HepG2 (cell line): Measurements from ENCODE around the gene PLCB1. TPM values are rescaled to one million over a fixed set of nuclear protein-coding genes. Genes with fewer than 3 reads are reported as not detected.
A peak's percentile ranks its signal among the peaks of the same experiment; 100 is the strongest.

Experiments used
- BHLHE40 ChIP-seq: IDR thresholded peaks from 2 replicates; pipeline ENCODE4 v1.6.1; 2011; ENCODE audit warnings: low read length, improper control_type of control experiment
- KIAA2018 ChIP-seq: sonication (generic); formaldehyde crosslinking; IDR thresholded peaks from 2 replicates; pipeline ENCODE4 v1.5.0; 2020; ENCODE audit warnings: mild to moderate bottlenecking, missing genetic modification reagents, borderline replicate concordance
- KLF12 ChIP-seq: sonication (generic); formaldehyde crosslinking; IDR thresholded peaks from 2 replicates; pipeline ENCODE4 v1.4.0; 2020; ENCODE audit warnings: missing genetic modification reagents, borderline replicate concordance
- MTF2 ChIP-seq: sonication (generic); formaldehyde crosslinking; IDR thresholded peaks from 2 replicates; pipeline ENCODE4 v1.5.0; 2020; ENCODE audit warnings: missing genetic modification reagents, borderline replicate concordance
- NFE2L2 ChIP-seq: fragments of 150-350 bp; IDR thresholded peaks from 2 replicates; pipeline ENCODE4 v1.6.1; 2014; ENCODE audit warnings: low read length
- SAP130 ChIP-seq: IDR thresholded peaks from 2 replicates; pipeline ENCODE4 v1.6.1; 2016; ENCODE audit warnings: low read depth
- SKIL ChIP-seq: sonication (generic); formaldehyde crosslinking; IDR thresholded peaks from 2 replicates; pipeline ENCODE4 v1.8.0; 2022; ENCODE audit warnings: missing genetic modification reagents, mild to moderate bottlenecking, moderate library complexity, borderline replicate concordance
- SMAD1 ChIP-seq: sonication (generic); formaldehyde crosslinking; IDR thresholded peaks from 2 replicates; pipeline ENCODE4 v1.4.0; 2020; ENCODE audit warnings: missing genetic modification reagents, low read depth, mild to moderate bottlenecking, borderline replicate concordance
- TBP ChIP-seq: sonication (generic); formaldehyde crosslinking; IDR thresholded peaks from 2 replicates; pipeline ENCODE4 v1.5.0; 2020; ENCODE audit warnings: missing genetic modification reagents
- ZNF205 ChIP-seq: IDR thresholded peaks from 2 replicates; pipeline ENCODE4 v1.6.1; 2018; ENCODE audit warnings: missing biosample characterization, missing genetic modification reagents
- ZNF383 ChIP-seq: sonication (generic); formaldehyde crosslinking; IDR thresholded peaks from 2 replicates; pipeline ENCODE4 v1.4.0; 2020; ENCODE audit warnings: missing genetic modification reagents, mild to moderate bottlenecking, borderline replicate concordance
- ZNF503 ChIP-seq: sonication (generic); formaldehyde crosslinking; IDR thresholded peaks from 2 replicates; pipeline ENCODE4 v1.4.0; 2020; ENCODE audit warnings: missing genetic modification reagents
- ZNF652 ChIP-seq: IDR thresholded peaks from 2 replicates; pipeline ENCODE4 v1.6.1; 2016; ENCODE audit warnings: low read depth, borderline replicate concordance
- ZNF709 ChIP-seq: sonication (generic); formaldehyde crosslinking; IDR thresholded peaks from 2 replicates; pipeline ENCODE4 v1.5.0; 2020; ENCODE audit warnings: mild to moderate bottlenecking, missing genetic modification reagents
- ZNF800 ChIP-seq: sonication (generic); formaldehyde crosslinking; IDR thresholded peaks from 2 replicates; pipeline ENCODE4 v1.4.0; 2020; ENCODE audit warnings: missing genetic modification reagents
- ZSCAN22 ChIP-seq: sonication (generic); formaldehyde crosslinking; IDR thresholded peaks from 2 replicates; pipeline ENCODE4 v1.4.0; 2020; ENCODE audit warnings: mild to moderate bottlenecking, missing genetic modification reagents
- polyA plus RNA-seq, 8 experiments: library from polyadenylated mRNA; depleted of rRNA in 3 of 8; stranded (reverse) in 7 of 8; unstranded in 1 of 8; fragments of >200 nt; fragmentation: Illumina TruSeq in 4 of 8; extraction: Trizol in 4 of 8; gene quantifications; 2 replicates each; pipeline versions ENCODE4 v1.2.1 to v1.2.3, GENCODE V29; 2011 to 2016; ENCODE audit warnings: low read depth in 4 of 8, missing spikeins in 1 of 8, mixed read lengths in 1 of 8; ENCODE audit not compliant: insufficient read depth in 1 of 8
- total RNA-seq, 5 experiments: library from RNA; depleted of rRNA; stranded (reverse); fragments of >200 nt; fragmentation: Illumina TruSeq; extraction: Trizol; gene quantifications; 2 replicates each; pipeline ENCODE4 v1.2.3, GENCODE V29; 2016; ENCODE audit warnings: low read depth in 1 of 5

Gene PLCB1
- total and polyA plus RNA-seq, 2 of the 13 experiments (the other 11 are each of a cell fraction or from before 2014, with no cell fraction given): 42.4 to 55.9 TPM

GRCh38 chr20:8853805-8854338 is 721.8 kb downstream of the PLCB1 start (continued):
- TF ChIP-seq ZNF800 (CRISPR knock-in tag) (peak; percentile 33; the same call in 1 of the 2 replicates), ZNF652 (CRISPR knock-in tag) (no peak), NFE2L2 (no peak), SMAD1 (CRISPR knock-in tag) (no peak), SKIL (CRISPR knock-in tag) (no peak), KIAA2018 (CRISPR knock-in tag) (no peak), TBP (no peak), ZSCAN22 (CRISPR knock-in tag) (no peak), ZNF503 (0 out of 2 replicates have a peak, but pooled peaks have one; percentile 35), ZNF205 (CRISPR knock-in tag) (0 out of 2 replicates have a peak, but pooled peaks have one; percentile 47), ZNF709 (CRISPR knock-in tag) (no peak), BHLHE40 (no peak), SAP130 (peak; percentile 22; the same call in 1 of the 2 replicates), KLF12 (no peak), MTF2 (CRISPR knock-in tag) (no peak), ZNF383 (CRISPR knock-in tag) (no peak)
